Dendritic cell treated with granulocyte-macrophage colony-stimulating factor and Interleukin-4, amounts not matched to agents 40 ng/mL and 50 ng/mL, for 4 days (primary cell): ENCODE results near the gene RELN.
"Not testable (repeated sequence)": the region's sequence is repeated elsewhere in the genome, so short reads cannot be mapped to it uniquely, and the experiment has no call there.

Experiments used
- H3K27ac Mint-ChIP-seq: one replicate; pipeline ENCODE4 v1.8.0; 2022; ENCODE audit warnings: mild to moderate bottlenecking, mixed read lengths
- H3K27me3 Mint-ChIP-seq: one replicate; pipeline ENCODE4 v1.8.0; 2022; ENCODE audit warnings: mild to moderate bottlenecking, mixed read lengths
- H3K36me3 Mint-ChIP-seq: one replicate; pipeline ENCODE4 v1.8.0; 2022; ENCODE audit warnings: low read depth, mixed read lengths
- H3K4me1 Mint-ChIP-seq: one replicate; pipeline ENCODE4 v1.8.0; 2022; ENCODE audit warnings: low read depth, mixed read lengths
- H3K4me3 Mint-ChIP-seq: one replicate; pipeline ENCODE4 v1.8.0; 2022; ENCODE audit warnings: mild to moderate bottlenecking, moderate library complexity, mixed read lengths
- H3K9me3 Mint-ChIP-seq: one replicate; pipeline ENCODE4 v1.8.0; 2022; ENCODE audit warnings: mixed read lengths
- intact Hi-C: fragments of 100-400 bp; cut with micrococcal nuclease; formaldehyde crosslinking; loops from one replicate; pipeline ENCODE4 v1.15.0; 2022

Gene RELN

GRCh38 chr7:103854611-103855010, 134.8 kb downstream of the RELN start:
- H3K27ac Mint-ChIP-seq: no peak overlapping the region
- H3K4me1 Mint-ChIP-seq: no peaks in the 10 kb centered on the region
- no peaks in the 10 kb centered on the region for H3K36me3 Mint-ChIP-seq
- intact Hi-C loops: no loop called here
- H3K27me3 Mint-ChIP-seq: no peaks in the 10 kb centered on the region
- H3K9me3 Mint-ChIP-seq: peaks cover 19% of the 10 kb centered on the region
- H3K4me3 Mint-ChIP-seq: no peak overlapping the region

DNA sequence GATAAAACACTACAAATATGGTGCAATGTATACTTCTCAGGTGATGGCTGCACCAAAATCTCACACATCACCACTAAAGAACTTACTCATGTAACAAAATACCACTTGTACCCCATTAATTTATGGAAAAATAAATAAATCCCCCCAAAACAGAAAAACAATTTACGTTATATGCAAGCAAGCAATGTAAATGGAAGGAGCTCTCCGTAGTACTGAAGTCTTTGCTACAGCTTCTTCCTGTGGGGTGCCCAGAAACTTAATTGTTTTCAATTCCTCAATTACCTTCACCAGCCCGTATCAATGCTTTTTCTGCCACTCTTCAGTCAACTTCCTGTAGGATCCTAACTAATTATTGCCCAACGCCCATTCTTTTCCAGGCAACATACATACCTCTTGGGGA, 138.1 kb downstream of the RELN start:
- Mint-ChIP-seq H3K4me3 (no peak overlapping the region), H3K4me1 (no peaks in the 10 kb centered on the region), H3K27me3 (no peaks in the 10 kb centered on the region), H3K36me3 (no peaks in the 10 kb centered on the region), H3K27ac (no peak overlapping the region), H3K9me3 (peaks cover 28% of the 10 kb centered on the region)
- intact Hi-C loops: no loop called here

GRCh38 chr7:103843689-103844480, 145.6 kb downstream of the RELN start:
- intact Hi-C loops: no loop called here
- Mint-ChIP-seq H3K27ac (no peak overlapping the region), H3K4me1 (no peaks in the 10 kb centered on the region), H3K27me3 (no peaks in the 10 kb centered on the region), H3K4me3 (no peak overlapping the region), H3K9me3 (peaks cover 1% of the 10 kb centered on the region), H3K36me3 (no peaks in the 10 kb centered on the region)

- Mint-ChIP-seq H3K4me1 (no peaks in the 10 kb centered on the region), H3K4me3 (no peak overlapping the region), H3K27me3 (no peaks in the 10 kb centered on the region), H3K27ac (no peak overlapping the region), H3K9me3 (peaks cover 8% of the 10 kb centered on the region), H3K36me3 (no peaks in the 10 kb centered on the region)
- intact Hi-C loops: no loop called here
Measured at GRCh38 chr7:103833401-103833800, 156.1 kb downstream of the RELN start.

- Mint-ChIP-seq H3K4me1 (no peaks in the 10 kb centered on the region), H3K27me3 (no peaks in the 10 kb centered on the region), H3K27ac (no peak overlapping the region), H3K4me3 (no peak overlapping the region), H3K36me3 (no peaks in the 10 kb centered on the region), H3K9me3 (peaks cover 3% of the 10 kb centered on the region)
- intact Hi-C loops: no loop called here
Measured at GRCh38 chr7:103832438-103832837, 157.0 kb downstream of the RELN start.

DNA sequence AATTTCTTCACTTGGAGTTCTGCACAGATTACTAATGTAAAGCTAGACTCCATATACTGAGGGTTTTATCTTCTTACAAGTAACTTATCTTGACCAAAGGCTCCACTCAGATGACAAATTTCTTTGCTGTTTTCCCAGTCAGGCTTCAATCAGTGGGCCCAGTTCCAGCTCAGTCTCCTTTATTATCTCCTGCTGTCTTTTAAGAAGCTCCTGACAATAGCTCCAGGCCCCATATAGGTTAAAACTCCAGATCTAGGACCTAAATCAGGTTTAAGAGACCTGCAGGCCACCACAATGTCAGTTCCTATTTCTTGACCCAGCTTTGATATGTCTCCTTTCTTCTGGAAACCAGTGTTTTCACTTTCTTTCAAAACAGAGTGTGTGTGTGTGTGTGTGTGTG, 165.2 kb downstream of the RELN start:
- Mint-ChIP-seq H3K27ac (no peak overlapping the region), H3K36me3 (no peaks in the 10 kb centered on the region), H3K4me3 (no peak overlapping the region), H3K9me3 (no peaks in the 10 kb centered on the region), H3K27me3 (no peaks in the 10 kb centered on the region), H3K4me1 (no peaks in the 10 kb centered on the region)
- intact Hi-C loops: no loop called here

- intact Hi-C loops: no loop called here
- Mint-ChIP-seq H3K4me3 (no peak overlapping the region), H3K4me1 (no peaks in the 10 kb centered on the region), H3K9me3 (no peaks in the 10 kb centered on the region), H3K27ac (no peak overlapping the region), H3K36me3 (no peaks in the 10 kb centered on the region), H3K27me3 (no peaks in the 10 kb centered on the region)
Measured at GRCh38 chr7:103823084-103823483, 166.4 kb downstream of the RELN start.

GRCh38 chr7:103821092-103821491, 168.4 kb downstream of the RELN start:
- intact Hi-C loops: no loop called here
- Mint-ChIP-seq H3K4me3 (no peak overlapping the region), H3K4me1 (no peaks in the 10 kb centered on the region), H3K27me3 (no peaks in the 10 kb centered on the region), H3K27ac (no peak overlapping the region), H3K36me3 (no peaks in the 10 kb centered on the region), H3K9me3 (no peaks in the 10 kb centered on the region)

DNA sequence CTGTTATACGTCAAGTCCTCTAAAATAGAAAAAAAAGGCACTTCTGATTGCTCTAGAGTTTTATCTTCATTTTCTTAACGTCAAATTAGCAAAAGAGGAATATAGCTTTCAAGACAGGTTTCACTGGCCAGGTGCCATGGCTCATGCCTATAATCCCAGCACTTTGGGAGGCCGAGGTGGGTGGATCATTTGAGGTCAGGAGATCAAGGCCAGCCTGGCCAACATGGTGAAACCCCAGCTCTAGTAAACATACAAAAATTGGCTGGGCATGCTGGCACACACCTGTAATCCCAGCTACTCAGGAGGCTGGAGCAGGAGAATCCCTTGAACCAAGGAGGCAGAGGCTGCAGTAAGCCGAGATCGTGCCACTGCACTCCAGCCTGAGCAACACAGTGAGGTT, 173.5 kb downstream of the RELN start:
- H3K36me3 Mint-ChIP-seq, H3K9me3 Mint-ChIP-seq, H3K4me3 Mint-ChIP-seq, H3K27ac Mint-ChIP-seq, intact Hi-C loops, H3K27me3 Mint-ChIP-seq, H3K4me1 Mint-ChIP-seq: not testable (repeated sequence)

GRCh38 chr7:103813970-103814369, 175.5 kb downstream of the RELN start:
- Mint-ChIP-seq H3K4me3 (no peak overlapping the region), H3K27me3 (no peaks in the 10 kb centered on the region), H3K27ac (no peak overlapping the region), H3K4me1 (no peaks in the 10 kb centered on the region), H3K36me3 (no peaks in the 10 kb centered on the region), H3K9me3 (no peaks in the 10 kb centered on the region)
- intact Hi-C loops: no loop called here

DNA sequence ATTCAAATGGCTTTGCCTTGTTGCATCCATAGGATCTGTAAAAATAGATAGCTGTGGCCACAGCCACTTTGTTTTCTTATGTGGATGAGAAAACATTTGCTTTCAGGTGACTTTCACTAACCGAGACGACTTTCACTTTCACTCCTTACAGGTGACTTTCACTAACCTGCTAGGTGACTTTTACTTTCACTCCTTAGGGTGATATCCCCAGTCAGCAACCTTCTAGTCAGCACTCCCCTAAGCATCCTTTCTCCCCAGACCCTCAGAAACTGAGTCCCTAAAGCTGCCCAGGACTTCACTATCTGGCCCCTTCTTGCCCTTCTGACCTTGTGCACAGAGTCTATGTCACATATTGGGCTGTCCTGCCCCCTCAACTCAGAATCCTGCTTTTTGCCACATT, 177.5 kb downstream of the RELN start:
- no peak overlapping the region for H3K27ac Mint-ChIP-seq
- H3K4me3 Mint-ChIP-seq: no peak overlapping the region
- intact Hi-C loops: no loop called here

GRCh38 chr7:103811290-103811689, 178.2 kb downstream of the RELN start:
- intact Hi-C loops: no loop called here
- Mint-ChIP-seq H3K27me3 (no peaks in the 10 kb centered on the region), H3K4me1 (no peaks in the 10 kb centered on the region), H3K4me3 (no peak overlapping the region), H3K9me3 (peaks cover 6% of the 10 kb centered on the region), H3K27ac (no peak overlapping the region), H3K36me3 (no peaks in the 10 kb centered on the region)

More for the DNA sequence above, 177.5 kb downstream of the RELN start:
- Mint-ChIP-seq H3K36me3 (no peaks in the 10 kb centered on the region), H3K4me1 (no peaks in the 10 kb centered on the region), H3K9me3 (peaks cover 2% of the 10 kb centered on the region), H3K27me3 (no peaks in the 10 kb centered on the region)

DNA sequence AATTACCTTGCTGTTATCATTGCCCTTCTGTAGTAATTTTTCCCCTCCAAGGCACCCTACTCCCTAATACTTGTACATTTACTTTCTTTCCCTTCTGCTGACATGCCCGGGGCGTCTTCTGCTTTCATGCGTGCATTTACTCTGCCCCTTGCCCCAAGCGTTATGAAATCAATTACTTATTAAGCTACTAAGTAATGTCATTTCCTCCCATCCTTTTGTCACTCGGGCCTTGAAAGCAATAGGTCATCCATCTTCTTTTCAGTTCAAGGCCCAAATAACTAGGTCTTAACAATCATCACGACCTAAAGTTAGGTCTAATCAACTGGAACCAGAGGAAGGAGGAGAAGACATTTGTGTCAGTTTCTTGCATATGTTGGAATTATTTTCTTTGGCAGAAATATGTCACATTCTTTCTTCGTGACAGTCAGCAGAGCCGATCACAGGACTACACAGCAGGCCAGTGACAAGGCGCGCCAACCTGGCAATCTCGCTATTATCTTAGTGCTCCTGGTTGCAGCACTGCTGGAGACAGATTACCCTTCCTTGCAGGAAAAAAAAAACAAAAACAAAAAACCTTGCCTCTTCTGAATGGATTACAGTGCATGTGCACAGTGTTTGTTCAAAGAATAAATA, 179.2 kb downstream of the RELN start:
- H3K27me3 Mint-ChIP-seq: no peaks in the 10 kb centered on the region
- H3K9me3 Mint-ChIP-seq: peaks cover 6% of the 10 kb centered on the region
- H3K27ac Mint-ChIP-seq: no peak overlapping the region
- no peak overlapping the region for H3K4me3 Mint-ChIP-seq
- no peaks in the 10 kb centered on the region for H3K4me1 Mint-ChIP-seq
- H3K36me3 Mint-ChIP-seq: no peaks in the 10 kb centered on the region
- intact Hi-C loops: no loop called here

- Mint-ChIP-seq H3K27ac (no peak overlapping the region), H3K27me3 (no peaks in the 10 kb centered on the region)
Measured at GRCh38 chr7:103809229-103809994, 180.0 kb downstream of the RELN start.

More at GRCh38 chr7:103809229-103809994, 180.0 kb downstream of the RELN start:
- Mint-ChIP-seq H3K4me1 (no peaks in the 10 kb centered on the region), H3K9me3 (peaks cover 6% of the 10 kb centered on the region), H3K4me3 (no peak overlapping the region), H3K36me3 (no peaks in the 10 kb centered on the region)
- intact Hi-C loops: no loop called here
